ENCODE measurements around the gene KCTD16.

KCTD16 gene

DNA sequence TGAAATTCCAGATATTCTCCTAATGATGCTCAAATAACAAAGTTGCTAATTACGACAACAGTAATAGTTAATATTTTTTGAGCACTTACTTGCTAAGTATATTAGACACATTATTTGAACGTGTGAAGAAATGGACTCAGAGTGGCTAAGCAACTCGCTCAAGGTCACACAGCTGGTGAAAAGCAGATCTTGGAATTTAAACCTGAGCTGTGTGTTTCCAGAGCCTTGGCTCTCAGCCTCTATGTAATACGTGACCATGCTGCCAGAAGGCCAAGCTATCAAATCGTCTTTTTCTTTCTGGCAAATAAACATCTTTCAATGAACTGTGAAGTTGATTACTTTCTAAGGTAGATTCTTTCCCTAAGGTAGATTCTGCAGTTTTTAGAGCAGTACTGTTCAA, 61.6 kb downstream of the KCTD16 start:
- no peak overlapping the region for H3K4me3 ChIP-seq (ENCODE audit: low read depth, low read length)

GRCh38 chr5:144236499-144236898, 65.8 kb downstream of the KCTD16 start:
- no peak overlapping the region for H3K4me3 ChIP-seq (ENCODE audit: low read depth, low read length)
- no peak for TF ChIP-seq CTCF (IDR thresholded peaks at IDR 0.05; ENCODE audit: borderline replicate concordance, insufficient read depth, low read depth, low read length)

More for the DNA sequence above, 61.6 kb downstream of the KCTD16 start:
- TF ChIP-seq CTCF (IDR thresholded peaks at IDR 0.05; ENCODE audit: borderline replicate concordance, insufficient read depth, low read depth, low read length): no peak

DNA sequence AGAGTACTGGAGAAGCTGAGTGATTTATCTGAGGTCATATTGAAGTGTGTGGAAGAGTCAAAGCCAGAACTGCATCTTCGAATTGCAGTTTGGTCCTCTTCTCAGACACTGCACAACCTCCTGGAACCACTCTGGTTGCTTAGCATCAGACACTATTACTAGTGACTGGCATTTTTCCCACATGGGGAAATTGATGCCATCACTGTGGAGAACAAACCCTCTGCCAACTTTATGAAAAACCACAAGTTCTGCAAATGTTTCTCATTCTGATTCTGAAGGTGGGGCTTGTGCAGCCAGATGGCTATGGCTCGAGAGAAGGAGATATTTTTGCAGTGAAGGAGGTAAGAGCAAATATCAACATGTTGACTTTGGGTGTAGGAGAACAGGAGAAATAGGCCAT, 67.2 kb downstream of the KCTD16 start:
- TF ChIP-seq CTCF (IDR thresholded peaks at IDR 0.05; ENCODE audit: borderline replicate concordance, insufficient read depth, low read depth, low read length): no peak
- no peak overlapping the region for H3K4me3 ChIP-seq (ENCODE audit: low read depth, low read length)

GRCh38 chr5:144247131-144247530, 76.5 kb downstream of the KCTD16 start:
- no peak overlapping the region for H3K4me3 ChIP-seq (ENCODE audit: low read depth, low read length)
- no peak for TF ChIP-seq CTCF (IDR thresholded peaks at IDR 0.05; ENCODE audit: borderline replicate concordance, insufficient read depth, low read depth, low read length)

GRCh38 chr5:144248015-144248414, 77.3 kb downstream of the KCTD16 start:
- no peak overlapping the region for H3K4me3 ChIP-seq (ENCODE audit: low read depth, low read length)
- no peak for TF ChIP-seq CTCF (IDR thresholded peaks at IDR 0.05; ENCODE audit: borderline replicate concordance, insufficient read depth, low read depth, low read length)

DNA sequence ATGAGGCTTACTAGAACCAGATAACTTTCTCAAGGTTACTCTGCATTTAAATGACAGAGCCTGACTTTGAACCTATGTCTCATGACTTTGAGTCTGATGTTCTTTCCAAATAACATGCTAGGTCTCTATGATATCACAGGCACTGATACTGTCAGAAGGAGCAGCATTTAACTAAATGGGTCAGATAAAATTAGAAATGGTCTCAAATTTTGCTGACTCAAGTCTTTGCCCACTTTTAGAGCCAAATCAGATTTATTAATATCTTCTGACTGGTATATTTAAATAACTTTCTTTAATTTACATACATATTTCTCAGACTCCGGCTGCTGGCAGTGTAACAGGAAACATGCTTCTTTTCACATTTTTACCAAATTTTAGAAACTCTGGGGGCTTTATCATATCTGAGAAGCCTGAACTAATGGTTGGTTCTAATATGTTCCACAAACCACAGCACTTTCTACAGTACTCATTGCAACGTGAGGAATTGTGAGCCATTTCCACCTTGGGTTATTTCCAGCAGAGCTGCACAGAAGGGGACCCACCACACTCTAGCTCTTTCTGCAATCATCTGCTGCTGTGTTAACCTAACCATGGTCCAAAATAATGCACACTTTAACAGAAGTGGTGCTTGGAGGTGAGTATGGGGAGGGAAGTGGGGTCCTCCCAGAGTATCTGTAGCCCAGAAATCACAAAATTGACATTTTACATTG, 79.2 kb downstream of the KCTD16 start:
- no peak for TF ChIP-seq CTCF (IDR thresholded peaks at IDR 0.05; ENCODE audit: borderline replicate concordance, insufficient read depth, low read depth, low read length)
- no peak overlapping the region for H3K4me3 ChIP-seq (ENCODE audit: low read depth, low read length)

DNA sequence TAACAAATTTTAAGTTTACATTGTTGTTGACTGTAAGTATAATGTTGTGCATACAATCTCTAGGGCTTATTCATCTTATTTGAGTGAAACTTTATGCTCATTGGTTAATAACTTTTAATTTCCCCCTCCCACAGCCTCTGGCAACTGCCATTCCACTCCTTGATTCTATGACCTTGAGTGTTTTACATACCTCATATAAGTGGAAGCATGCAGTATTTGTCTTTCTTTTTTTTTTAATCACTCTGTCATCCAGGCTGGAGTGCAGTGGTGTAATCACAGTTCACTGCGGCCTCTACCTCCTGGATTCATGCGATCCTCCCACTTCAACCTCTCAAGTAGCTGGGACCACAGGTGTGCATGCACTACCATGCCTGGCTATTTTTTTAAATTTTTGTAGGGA, 83.9 kb downstream of the KCTD16 start:
- no peak for TF ChIP-seq CTCF (IDR thresholded peaks at IDR 0.05; ENCODE audit: borderline replicate concordance, insufficient read depth, low read depth, low read length)
- H3K4me3 ChIP-seq (ENCODE audit: low read depth, low read length): no peak overlapping the region

Data from GM12875 (cell line).